GM12891 (cell line): ENCODE results near the gene VN1R5.

Source experiments
- POLR2A ChIP-seq: IDR thresholded peaks from 2 replicates; pipeline ENCODE4 v1.6.1; 2011; ENCODE audit warnings: low read depth, low read length, control low read depth
- POLR2AphosphoS5 ChIP-seq: IDR thresholded peaks from 2 replicates; pipeline ENCODE4 v1.6.1; 2011; ENCODE audit warnings: low read depth, low read length, control low read depth
- SPI1 ChIP-seq: IDR thresholded peaks from 2 replicates; pipeline ENCODE4 v1.6.1; 2011; ENCODE audit warnings: low read depth, low read length, control low read depth
- TAF1 ChIP-seq: IDR thresholded peaks from 2 replicates; pipeline ENCODE4 v1.6.1; 2011; ENCODE audit warnings: low read depth, low read length, control low read depth

DNA sequence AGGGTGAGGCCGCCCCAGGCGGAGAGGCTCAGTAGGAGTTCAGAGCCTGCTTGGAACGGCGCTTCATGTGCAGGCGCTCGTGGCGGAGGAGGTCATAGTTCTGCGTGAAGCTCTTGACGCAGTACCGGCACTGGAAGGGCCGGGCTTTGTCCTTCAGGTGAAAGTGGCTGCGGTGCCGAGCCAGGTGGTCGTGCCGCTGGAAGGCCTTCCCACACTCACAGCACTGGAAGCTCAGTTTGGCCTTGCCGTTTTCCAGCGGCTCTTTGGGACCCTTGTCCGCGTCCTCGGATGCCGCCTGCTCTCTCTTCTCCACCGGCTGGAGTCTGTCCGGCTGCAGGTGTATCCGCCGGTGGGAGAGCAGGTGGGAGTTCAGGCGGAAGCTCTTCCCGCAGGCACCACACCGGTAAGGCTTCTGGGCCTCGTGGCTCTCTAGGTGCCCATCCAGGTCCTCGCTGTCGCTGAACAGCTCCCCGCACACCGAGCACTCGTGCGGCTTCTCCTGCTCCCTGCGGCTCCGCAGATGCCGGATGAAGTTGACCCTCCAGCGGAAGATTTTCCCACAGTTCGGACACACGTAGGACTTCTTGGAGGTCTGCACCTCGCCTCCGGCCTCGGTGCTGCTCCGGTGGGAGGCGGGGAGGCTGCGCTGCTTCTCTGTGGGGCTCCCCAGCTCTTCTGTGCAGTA, 44.8 kb downstream of the VN1R5 start:
- TF ChIP-seq POLR2AphosphoS5 (no peak), POLR2A (no peak), SPI1 (no peak), TAF1 (no peak)
